HG03469 (cell line): Measurements from ENCODE around the gene UTP25.
"Not testable (repeated sequence)": the region's sequence is repeated elsewhere in the genome, so short reads cannot be mapped to it uniquely, and the experiment has no call there.

ENCODE experiments used
- ATAC-seq: cut with Tn5 transposase; IDR thresholded peaks from one replicate; pipeline ENCODE4 v1.9.1; 2021; ENCODE audit warnings: mild to moderate bottlenecking, moderate library complexity, moderate number of reproducible peaks; ENCODE audit not compliant: unreplicated experiment

The UTP25 gene

GRCh38 chr1:209870151-209870831 lies 42.5 kb downstream of the UTP25 start:
- ATAC-seq, result no peak

DNA sequence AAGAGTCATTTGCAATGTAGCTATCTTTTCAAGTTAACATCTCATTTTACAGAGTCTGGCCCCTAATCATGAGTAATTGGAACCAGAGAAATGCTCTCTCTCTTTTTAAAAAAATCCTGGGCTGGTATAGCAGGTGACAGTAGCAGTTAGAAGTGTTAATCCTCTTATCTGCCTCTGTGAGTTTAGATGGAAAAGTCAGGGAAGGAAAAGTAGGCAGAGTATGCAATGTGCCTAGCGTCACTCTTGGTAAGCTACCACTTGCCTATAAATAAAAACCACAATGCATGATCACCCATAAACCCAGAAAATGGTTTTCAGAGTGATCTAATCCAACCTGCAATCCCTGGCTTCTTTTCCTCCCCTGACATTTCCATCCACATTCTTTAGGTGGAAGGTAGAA lies 43.2 kb downstream of the UTP25 start:
- ATAC-seq, result no peak

- ATAC-seq, result no peak
Measured at GRCh38 chr1:209871430-209871829, 43.7 kb downstream of the UTP25 start.

DNA sequence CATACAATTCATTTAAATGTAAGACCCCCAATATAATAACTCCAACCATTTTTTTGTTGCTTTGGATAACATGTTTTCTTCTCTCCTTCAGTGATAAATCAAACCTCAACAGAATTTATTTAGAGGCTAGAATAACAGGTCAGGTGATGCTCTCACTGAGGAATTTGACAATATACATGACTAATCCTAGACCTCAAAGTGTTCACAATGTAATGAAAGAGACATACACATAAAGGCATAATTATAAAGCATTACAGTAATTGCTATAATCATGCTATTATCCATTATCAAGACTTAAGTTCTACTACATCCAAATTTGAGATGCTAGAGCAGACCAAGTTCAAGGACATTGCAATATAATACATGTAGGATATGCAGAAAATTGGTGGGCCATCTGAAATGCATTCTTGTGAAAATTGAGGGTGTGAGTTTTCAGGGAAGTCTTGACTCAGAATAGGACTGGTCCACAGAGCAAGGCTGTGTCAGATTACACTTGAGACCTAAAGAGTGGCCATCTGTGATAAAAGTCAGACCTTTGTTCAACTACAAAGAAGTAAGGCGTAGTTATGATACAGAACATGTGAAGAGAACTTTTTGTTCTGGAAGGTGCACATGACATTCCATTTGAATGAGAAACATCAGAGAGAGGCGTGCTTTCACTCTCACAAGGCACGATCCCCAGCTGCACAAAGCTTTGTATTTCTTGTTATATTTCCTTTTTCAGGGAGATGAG lies 45.5 kb downstream of the UTP25 start:
- no peak for ATAC-seq

- no peak for ATAC-seq
Measured at GRCh38 chr1:209875515-209875914, 47.7 kb downstream of the UTP25 start.

GRCh38 chr1:209876078-209876800 lies 48.5 kb downstream of the UTP25 start:
- ATAC-seq, result no peak

- no peak for ATAC-seq
Measured at GRCh38 chr1:209877087-209877764, 49.5 kb downstream of the UTP25 start.

DNA sequence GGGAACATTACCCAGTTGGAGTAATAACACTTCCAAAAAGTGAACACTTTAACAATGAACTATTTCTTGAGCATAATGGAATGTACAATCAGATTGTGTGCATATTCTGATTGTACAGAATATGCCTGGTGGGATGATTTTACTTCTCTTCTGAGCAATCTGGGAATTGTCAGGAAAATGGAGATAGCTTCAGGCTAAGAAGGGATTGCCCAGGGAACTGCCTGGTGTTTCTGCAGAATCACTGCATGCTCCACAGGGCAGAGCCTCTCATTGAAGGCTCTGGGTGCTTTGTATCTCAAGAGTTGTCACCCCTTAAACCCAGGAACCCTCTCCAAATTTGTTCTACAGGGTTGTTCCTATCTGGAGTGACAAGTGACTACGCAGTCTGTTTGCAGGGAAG lies 51.2 kb downstream of the UTP25 start:
- no peak for ATAC-seq

DNA sequence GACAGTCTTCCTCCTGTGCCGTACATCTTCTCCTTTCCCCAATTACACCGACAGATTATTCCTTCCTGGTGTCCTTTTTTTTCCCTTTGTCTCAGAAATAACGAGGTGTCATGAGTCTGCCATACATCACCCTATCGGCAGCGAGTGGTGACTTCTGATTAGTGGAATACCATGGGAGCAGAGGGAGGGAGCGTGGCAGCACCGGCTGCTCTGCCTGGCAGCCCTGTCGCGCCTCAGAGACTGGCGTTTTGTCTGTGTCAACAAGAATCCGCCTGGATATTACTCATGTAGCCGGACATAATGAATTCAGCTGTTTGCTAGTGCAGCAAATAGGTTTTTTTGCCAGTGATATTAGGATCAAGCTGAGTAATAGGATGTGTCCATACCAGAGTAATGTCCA lies 51.8 kb downstream of the UTP25 start:
- ATAC-seq, result no peak

DNA sequence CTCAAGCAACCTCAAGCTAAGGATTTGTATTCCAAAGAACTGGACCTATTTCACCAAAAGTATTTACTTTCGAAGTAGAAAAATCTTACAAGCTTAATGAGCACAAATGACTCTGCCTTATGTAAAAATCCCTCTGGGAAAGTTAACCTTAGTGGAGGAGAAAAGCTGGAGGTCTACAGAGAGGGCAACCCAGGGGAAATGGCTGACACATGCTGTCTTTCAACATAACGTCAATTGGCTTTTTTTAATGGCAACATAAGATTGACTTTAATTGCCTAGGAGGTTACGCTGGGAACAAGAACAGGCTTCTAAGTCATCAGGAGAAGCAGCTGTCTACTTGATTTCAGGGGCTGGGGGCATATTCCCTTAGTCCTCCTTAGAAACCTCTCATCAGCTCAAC lies 52.3 kb downstream of the UTP25 start:
- no peak for ATAC-seq

DNA sequence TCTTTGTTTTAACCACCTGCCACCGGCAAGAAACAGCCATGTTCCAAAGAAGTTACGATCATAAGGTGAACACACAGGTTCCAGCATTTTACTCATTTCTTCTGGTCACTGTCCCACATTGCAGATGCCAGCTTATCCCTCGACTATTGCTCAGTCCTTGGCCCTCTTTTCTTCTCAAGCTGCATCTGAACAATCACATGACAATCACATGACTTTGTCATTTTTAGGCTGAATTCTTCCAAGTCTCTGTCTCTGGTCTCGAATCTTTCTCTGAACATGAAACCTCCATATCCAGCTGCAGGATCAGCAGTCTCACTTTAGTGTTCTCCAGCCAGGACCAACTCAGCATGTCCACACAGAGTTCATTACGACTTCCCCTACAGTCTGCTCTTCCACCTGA lies 53.8 kb downstream of the UTP25 start:
- ATAC-seq, result no peak

DNA sequence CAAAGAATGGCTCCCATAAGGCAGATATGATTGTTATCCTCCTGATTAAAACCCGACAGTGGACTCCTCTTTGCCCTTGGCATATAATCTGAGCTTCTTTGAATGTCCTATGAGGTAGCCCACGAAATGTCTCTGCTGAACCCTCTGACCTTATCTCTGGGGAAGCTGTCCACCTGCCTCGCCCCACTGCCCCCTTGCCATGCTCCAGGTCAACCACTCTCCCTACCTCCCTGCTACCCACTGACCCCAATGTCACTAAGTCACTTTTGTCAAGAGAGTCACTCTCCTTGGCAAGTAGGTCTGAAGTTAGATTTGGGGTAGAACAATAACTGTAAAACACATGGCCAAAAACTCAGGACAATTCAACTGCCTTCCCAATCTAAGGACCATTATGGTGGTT lies 54.5 kb downstream of the UTP25 start:
- ATAC-seq, result no peak

DNA sequence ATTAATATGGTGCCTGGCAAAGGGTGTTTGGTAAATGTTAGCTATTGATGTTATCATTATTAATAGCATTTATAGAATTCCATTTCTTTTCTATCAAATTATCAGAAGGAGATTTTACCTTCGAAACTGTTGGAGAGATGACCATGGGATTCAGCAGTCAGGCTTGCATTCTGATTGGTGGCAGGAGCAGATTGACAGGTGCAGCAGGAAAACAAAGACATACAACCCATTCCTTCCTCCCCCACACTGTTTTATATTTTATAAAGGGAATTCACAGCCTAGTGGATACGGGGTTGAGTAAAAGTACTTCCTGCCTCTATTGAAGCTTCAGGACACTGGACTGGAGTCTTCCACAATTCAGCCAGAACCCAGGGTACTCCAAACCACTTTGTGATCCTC lies 55.2 kb downstream of the UTP25 start:
- no peak for ATAC-seq

DNA sequence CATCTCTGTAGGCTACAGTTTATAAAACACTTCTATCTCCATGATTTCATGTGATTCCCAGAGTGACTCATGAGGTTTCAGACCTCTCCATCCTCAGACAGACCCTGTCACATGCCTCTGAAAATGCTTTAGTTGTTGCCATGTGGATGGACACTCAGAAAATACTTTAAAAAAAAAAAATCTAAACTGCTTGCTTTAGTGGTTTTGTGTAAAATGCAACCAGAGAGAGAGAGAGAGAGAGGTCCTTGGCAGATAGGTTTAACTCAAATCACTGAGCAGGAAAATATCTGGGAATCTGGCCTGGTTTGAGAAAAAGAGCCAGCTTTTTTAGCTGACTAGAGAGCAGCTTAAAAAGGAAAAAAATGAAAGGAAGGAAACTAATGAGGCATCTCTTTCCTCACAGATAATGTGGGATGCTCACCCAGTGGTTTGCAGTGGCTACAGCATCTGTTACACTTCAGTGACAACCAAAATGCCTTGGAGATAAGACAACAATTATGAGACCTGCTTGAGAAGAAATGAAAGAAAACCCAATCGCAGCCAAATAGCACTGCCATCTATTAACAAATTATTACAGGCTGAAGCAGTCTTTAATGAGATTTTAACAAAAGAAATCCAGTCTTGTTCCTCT lies 55.7 kb downstream of the UTP25 start:
- no peak for ATAC-seq

- no peak for ATAC-seq
Measured at GRCh38 chr1:209884249-209884648, 56.5 kb downstream of the UTP25 start.

GRCh38 chr1:209884665-209885117 lies 56.9 kb downstream of the UTP25 start:
- peak; percentile 98 for ATAC-seq

- no peak for ATAC-seq
Measured at GRCh38 chr1:209885403-209886218, 57.8 kb downstream of the UTP25 start.

DNA sequence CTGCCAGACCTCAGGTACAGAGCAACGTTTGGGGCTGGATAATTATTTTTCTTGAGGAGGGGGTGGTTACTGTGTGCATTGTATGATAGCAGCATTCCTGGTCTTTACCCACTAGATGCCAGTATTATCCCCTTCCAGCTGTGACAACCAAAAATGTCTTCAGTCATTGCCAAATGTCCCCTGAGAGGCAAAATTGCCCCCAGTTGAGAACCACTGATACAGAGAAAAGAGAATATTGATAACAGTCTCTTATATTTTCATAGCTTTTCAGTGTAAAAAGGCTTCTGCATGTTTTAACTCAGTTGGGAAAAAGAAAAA lies 58.4 kb downstream of the UTP25 start:
- no peak for ATAC-seq

- not testable (repeated sequence) for ATAC-seq
Measured at GRCh38 chr1:209888291-209889076, 60.7 kb downstream of the UTP25 start.
